Activated T-cell treated with anti-CD3 and anti-CD28 coated beads for 48 hours (primary cell): ENCODE results near the gene USP17L17.
"Not testable (repeated sequence)": the region's sequence is repeated elsewhere in the genome, so short reads cannot be mapped to it uniquely, and the experiment has no call there.

Experiments used
- DNase-seq: peaks from one replicate; pipeline ENCODE4 v3.0.0-alpha.2; 2020; ENCODE audit warnings: low read depth

USP17L17 gene

DNA sequence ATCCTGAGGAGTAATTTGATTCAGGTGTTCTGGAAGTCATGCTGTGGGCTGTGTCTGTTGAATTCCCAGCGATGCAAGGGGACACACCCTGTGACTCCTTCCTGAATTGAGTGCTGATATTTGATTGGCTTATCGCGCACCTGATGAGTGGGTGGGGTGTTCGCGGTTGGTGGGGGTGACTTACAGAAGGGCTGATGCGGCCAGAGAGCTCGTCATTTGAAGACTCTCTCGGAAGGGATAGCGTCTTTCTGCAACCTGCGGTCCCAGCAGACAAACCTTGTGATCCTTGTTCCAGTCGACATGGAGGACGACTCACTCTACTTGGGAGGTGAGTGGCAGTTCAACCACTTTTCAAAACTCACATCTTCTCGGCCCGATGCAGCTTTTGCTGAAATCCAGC is at the start of gene USP17L17:
TSS of gene USP17L17 (plus strand) at position 301 of the 400 bp plus-strand sequence. CDS start at position 301, 0 bp downstream.
- DNase-seq, result not testable (repeated sequence)

DNA sequence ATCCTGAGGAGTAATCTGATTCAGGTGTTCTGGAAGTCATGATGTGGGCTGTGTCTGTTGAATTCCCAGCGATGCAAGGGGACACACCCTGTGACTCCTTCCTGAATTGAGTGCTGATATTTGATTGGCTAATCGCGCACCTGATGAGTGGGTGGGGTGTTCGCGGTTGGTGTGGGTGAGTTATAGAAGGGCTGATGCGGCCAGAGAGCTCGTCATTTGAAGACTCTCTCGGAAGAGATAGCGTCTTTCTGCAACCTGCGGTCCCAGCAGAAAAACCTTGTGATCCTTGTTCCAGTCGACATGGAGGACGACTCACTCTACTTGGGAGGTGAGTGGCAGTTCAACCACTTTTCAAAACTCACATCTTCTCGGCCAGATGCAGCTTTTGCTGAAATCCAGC is 33.3 kb upstream of the USP17L17 start, which contains the start of gene USP17L10:
TSS of gene USP17L10 (plus strand) at position 301 of the 400 bp plus-strand sequence. CDS start at position 301, 0 bp downstream.
- DNase-seq, result not testable (repeated sequence)

DNA sequence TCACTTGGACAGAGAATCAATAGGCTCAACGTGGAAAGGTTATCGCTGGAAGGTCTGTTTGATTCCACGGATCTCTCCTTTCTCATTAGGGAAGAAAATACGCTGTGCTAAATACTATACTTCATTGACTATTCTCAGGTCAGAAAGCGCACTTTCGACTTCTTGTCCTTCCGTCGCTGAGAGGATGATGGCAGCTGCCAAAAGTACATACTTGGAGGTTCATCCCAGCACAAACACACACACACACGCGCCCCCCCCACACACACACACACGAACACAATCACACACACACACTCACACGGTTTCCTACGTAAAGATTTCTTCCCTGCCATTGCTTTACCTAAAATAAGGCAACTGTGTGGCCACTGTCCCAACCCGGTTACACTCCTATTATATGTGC is 29.0 kb upstream of the USP17L17 start:
- DNase-seq, result not testable (repeated sequence)

DNA sequence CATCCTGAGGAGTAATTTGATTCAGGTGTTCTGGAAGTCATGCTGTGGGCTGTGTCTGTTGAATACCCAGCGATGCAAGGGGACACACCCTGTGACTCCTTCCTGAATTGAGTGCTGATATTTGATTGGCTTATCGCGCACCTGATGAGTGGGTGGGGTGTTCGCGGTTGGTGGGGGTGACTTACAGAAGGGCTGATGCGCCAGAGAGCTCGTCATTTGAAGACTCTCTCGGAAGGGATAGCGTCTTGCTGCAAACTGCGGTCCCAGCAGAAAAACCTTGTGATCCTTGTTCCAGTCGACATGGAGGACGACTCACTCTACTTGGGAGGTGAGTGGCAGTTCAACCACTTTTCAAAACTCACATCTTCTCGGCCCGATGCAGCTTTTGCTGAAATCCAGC is 28.6 kb upstream of the USP17L17 start, which contains the start of gene USP17L11:
TSS of gene USP17L11 (plus strand) at position 301 of the 400 bp plus-strand sequence. CDS start at position 301, 0 bp downstream.
- DNase-seq, result not testable (repeated sequence)

DNA sequence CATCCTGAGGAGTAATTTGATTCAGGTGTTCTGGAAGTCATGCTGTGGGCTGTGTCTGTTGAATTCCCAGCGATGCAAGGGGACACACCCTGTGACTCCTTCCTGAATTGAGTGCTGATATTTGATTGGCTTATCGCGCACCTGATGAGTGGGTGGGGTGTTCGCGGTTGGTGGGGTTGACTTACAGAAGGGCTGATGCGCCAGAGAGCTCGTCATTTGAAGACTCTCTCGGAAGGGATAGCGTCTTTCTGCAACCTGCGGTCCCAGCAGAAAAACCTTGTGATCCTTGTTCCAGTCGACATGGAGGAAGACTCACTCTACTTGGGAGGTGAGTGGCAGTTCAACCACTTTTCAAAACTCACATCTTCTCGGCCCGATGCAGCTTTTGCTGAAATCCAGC is 23.8 kb upstream of the USP17L17 start, which contains the start of gene USP17L12:
TSS of gene USP17L12 (plus strand) at position 301 of the 400 bp plus-strand sequence. CDS start at position 301, 0 bp downstream.
- DNase-seq, result not testable (repeated sequence)

GRCh38 chr4:9224596-9224995 is 19.1 kb upstream of the USP17L17 start, which contains the start of gene USP17L13:
USP17L13 (plus strand) TSS chr4:9224896; CDS start chr4:9224896, 0 bp downstream.
- not testable (repeated sequence) for DNase-seq

DNA sequence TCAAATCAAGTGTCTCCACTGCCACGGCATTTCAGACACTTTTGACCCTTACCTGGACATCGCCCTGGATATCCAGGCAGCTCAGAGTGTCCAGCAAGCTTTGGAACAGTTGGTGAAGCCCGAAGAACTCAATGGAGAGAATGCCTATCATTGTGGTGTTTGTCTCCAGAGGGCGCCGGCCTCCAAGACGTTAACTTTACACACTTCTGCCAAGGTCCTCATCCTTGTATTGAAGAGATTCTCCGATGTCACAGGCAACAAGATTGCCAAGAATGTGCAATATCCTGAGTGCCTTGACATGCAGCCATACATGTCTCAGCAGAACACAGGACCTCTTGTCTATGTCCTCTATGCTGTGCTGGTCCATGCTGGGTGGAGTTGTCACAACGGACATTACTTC is 13.4 kb upstream of the USP17L17 start:
- DNase-seq, result not testable (repeated sequence)

DNA sequence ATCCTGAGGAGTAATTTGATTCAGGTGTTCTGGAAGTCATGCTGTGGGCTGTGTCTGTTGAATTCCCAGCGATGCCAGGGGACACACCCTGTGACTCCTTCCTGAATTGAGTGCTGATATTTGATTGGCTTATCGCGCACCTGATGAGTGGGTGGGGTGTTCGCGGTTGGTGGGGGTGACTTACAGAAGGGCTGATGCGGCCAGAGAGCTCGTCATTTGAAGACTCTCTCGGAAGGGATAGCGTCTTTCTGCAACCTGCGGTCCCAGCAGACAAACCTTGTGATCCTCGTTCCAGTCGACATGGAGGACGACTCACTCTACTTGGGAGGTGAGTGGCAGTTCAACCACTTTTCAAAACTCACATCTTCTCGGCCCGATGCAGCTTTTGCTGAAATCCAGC is 9.6 kb upstream of the USP17L17 start, which contains the start of gene USP17L15:
TSS of gene USP17L15 (plus strand) at position 301 of the 400 bp plus-strand sequence. CDS start at position 301, 0 bp downstream.
- DNase-seq, result not testable (repeated sequence)

DNA sequence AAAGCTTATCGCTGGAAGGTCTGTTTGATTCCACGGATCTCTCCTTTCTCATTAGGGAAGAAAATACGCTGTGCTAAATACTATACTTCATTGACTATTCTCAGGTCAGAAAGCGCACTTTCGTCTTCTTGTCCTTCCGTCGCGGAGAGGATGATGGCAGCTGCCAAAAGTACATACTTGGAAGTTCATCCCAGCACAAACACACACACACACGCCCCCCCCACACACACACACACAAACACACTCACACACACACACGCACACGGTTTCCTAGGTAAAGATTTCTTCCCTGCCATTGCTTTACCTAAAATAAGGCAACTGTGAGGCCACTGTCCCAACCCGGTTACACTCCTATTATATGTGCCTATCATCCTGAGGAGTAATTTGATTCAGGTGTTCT is 5.2 kb upstream of the USP17L17 start:
- DNase-seq, result not testable (repeated sequence)

- not testable (repeated sequence) for DNase-seq
Measured at GRCh38 chr4:9247953-9248680, 4.4 kb downstream of the USP17L17 start, which contains the start of gene USP17L18. USP17L18 (plus strand) TSS chr4:9248630; CDS start chr4:9248630, 0 bp downstream.

DNA sequence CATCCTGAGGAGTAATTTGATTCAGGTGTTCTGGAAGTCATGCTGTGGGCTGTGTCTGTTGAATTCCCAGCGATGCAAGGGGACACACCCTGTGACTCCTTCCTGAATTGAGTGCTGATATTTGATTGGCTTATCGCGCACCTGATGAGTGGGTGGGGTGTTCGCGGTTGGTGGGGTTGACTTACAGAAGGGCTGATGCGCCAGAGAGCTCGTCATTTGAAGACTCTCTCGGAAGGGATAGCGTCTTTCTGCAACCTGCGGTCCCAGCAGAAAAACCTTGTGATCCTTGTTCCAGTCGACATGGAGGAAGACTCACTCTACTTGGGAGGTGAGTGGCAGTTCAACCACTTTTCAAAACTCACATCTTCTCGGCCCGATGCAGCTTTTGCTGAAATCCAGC is 9.4 kb downstream of the USP17L17 start, which contains the start of gene USP17L19:
TSS of gene USP17L19 (plus strand) at position 301 of the 400 bp plus-strand sequence. CDS start at position 301, 0 bp downstream.
- DNase-seq, result not testable (repeated sequence)

DNA sequence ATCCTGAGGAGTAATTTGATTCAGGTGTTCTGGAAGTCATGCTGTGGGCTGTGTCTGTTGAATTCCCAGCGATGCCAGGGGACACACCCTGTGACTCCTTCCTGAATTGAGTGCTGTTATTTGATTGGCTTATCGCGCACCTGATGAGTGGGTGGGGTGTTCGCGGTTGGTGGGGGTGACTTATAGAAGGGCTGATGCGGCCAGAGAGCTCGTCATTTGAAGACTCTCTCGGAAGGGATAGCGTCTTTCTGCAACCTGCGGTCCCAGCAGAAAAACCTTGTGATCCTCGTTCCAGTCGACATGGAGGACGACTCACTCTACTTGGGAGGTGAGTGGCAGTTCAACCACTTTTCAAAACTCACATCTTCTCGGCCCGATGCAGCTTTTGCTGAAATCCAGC is 14.1 kb downstream of the USP17L17 start, which contains the start of gene USP17L20:
TSS of gene USP17L20 (plus strand) at position 301 of the 400 bp plus-strand sequence. CDS start at position 301, 0 bp downstream.
- not testable (repeated sequence) for DNase-seq

GRCh38 chr4:9262572-9262971 is 18.9 kb downstream of the USP17L17 start, which contains the start of gene USP17L21:
USP17L21 (plus strand) TSS chr4:9262872; CDS start chr4:9262872, 0 bp downstream.
- DNase-seq, result not testable (repeated sequence)

DNA sequence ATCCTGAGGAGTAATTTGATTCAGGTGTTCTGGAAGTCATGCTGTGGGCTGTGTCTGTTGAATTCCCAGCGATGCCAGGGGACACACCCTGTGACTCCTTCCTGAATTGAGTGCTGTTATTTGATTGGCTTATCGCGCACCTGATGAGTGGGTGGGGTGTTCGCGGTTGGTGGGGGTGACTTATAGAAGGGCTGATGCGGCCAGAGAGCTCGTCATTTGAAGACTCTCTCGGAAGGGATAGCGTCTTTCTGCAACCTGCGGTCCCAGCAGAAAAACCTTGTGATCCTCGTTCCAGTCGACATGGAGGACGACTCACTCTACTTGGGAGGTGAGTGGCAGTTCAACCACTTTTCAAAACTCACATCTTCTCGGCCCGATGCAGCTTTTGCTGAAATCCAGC is 23.6 kb downstream of the USP17L17 start, which contains the start of gene USP17L22:
TSS of gene USP17L22 (plus strand) at position 301 of the 400 bp plus-strand sequence. CDS start at position 301, 0 bp downstream.
- DNase-seq, result not testable (repeated sequence)

DNA sequence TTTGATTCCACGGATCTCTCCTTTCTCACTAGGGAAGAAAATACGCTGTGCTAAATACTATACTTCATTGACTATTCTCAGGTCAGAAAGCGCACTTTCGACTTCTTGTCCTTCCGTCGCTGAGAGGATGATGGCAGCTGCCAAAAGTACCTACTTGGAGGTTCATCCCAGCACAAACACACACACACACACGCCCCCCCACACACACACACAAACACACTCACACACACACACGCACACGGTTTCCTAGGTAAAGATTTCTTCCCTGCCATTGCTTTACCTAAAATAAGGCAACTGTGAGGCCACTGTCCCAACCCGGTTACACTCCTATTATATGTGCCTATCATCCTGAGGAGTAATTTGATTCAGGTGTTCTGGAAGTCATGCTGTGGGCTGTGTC is 28.0 kb downstream of the USP17L17 start:
- not testable (repeated sequence) for DNase-seq
